AG04450 (cell line): ENCODE results near the gene AFF1. TPM values are rescaled to one million over a fixed set of nuclear protein-coding genes. Genes with fewer than 3 reads are reported as not detected.
"Not testable (repeated sequence)": the region's sequence is repeated elsewhere in the genome, so short reads cannot be mapped to it uniquely, and the experiment has no call there.

ENCODE experiments used
- CTCF ChIA-PET: fragments of 300-600, 350-600 bp; formaldehyde crosslinking; extraction: SDS; loops from one replicate; lab custom pipeline; 2022; ENCODE audit warnings: antibody characterized with exemption, inconsistent platforms; lab: Charles Lee
- POLR2A ChIA-PET: fragments of 350-600 bp; formaldehyde crosslinking; extraction: SDS; loops from one replicate; lab custom pipeline; 2021; ENCODE audit warnings: antibody characterized with exemption, inconsistent platforms; lab: Yijun Ruan, JAX
- DNase-seq: peaks from one replicate; pipeline ENCODE4 v3.0.0-alpha.2; 2011; ENCODE audit warnings: low read depth, low spot score
- H3K27ac ChIP-seq: one replicate; pipeline ENCODE4 v1.5.1; 2012; ENCODE audit warnings: low read depth, low read length, control low read depth
- H3K27me3 ChIP-seq: one replicate; pipeline ENCODE4 v1.6.0; 2012; ENCODE audit warnings: low read length; ENCODE audit not compliant: control insufficient read depth, insufficient read depth
- H3K4me3 ChIP-seq: 2 replicates; pipeline ENCODE4 v1.5.1; 2011; ENCODE audit warnings: mild to moderate bottlenecking, low read depth, low read length, control low read depth
- H3K9me3 ChIP-seq: 2 replicates; pipeline ENCODE4 v1.5.1; 2012; ENCODE audit warnings: low read length; ENCODE audit not compliant: control insufficient read depth, insufficient read depth
- polyA plus RNA-seq: library from polyadenylated mRNA; depleted of rRNA; stranded (reverse); fragments of >200 nt; gene quantifications from 2 replicates; pipeline ENCODE4 v1.2.3, GENCODE V29; 2011
- TF ChIP-seq, protein P1 (sequence below): IDR thresholded peaks from 2 replicates; pipeline ENCODE4 v1.5.1; 2011; ENCODE audit warnings: low read depth, low read length, control low read depth, inconsistent platforms

AFF1 gene
- polyA plus RNA-seq, 1 experiment = 17.2 TPM

DNA sequence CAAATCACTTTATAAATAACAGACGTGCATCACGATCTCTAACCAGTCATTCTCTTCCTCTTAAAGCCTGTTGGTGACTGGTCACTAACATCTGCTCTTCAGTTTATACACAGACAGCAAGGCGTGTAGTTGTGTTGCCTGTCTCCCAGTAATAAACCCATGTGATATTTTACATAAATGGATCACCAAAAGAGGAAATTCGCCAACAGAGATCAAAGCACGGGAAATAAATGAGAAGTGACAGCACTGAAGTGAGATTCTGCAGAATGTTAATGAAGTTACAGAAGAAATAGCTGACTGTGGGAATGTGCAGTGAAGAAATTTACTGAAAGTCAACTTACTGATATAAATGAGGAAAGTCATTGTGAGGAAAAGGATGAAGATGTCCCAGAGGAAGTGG, 47.0 kb downstream of the AFF1 start:
- Histone ChIP-seq H3K27me3 (no peaks in the 10 kb centered on the region), H3K27ac (no peak overlapping the region), H3K4me3 (no peak overlapping the region), H3K9me3 (no peaks in the 10 kb centered on the region)
- ChIA-PET CTCF (no interaction called here), POLR2A (no interaction called here)
- no peak for DNase-seq
- TF ChIP-seq, protein P1, sequence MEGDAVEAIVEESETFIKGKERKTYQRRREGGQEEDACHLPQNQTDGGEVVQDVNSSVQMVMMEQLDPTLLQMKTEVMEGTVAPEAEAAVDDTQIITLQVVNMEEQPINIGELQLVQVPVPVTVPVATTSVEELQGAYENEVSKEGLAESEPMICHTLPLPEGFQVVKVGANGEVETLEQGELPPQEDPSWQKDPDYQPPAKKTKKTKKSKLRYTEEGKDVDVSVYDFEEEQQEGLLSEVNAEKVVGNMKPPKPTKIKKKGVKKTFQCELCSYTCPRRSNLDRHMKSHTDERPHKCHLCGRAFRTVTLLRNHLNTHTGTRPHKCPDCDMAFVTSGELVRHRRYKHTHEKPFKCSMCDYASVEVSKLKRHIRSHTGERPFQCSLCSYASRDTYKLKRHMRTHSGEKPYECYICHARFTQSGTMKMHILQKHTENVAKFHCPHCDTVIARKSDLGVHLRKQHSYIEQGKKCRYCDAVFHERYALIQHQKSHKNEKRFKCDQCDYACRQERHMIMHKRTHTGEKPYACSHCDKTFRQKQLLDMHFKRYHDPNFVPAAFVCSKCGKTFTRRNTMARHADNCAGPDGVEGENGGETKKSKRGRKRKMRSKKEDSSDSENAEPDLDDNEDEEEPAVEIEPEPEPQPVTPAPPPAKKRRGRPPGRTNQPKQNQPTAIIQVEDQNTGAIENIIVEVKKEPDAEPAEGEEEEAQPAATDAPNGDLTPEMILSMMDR = no peak

DNA sequence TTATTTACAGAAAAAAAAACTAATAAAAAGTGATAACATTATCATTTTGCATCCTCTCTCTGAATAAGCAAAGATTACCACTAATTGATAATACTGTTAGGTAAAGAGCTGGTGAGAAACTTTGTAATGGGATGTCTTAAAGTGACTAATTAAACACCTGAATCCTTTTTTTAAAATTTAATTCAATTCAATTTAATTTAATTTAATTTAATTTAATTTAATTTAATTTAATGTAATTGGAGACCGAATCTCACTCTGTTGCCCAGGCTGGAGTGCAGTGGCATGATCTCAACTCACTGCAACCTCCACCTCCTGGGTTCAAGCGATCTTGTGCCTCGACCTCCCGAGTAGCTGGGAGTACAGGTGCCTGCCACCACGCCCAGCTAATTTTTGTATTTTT, 51.0 kb downstream of the AFF1 start:
- ChIA-PET CTCF (interaction anchor here (1.0 to 1.7 kb wide), 3 partner anchors 13 to 64 kb away, joined by 3 to 5 read pairs (median 5); partner anchors contain the start of gene AFF1), POLR2A (interaction anchor here (0.6 to 1.4 kb wide), 2 partner anchors 16 to 20 kb away, joined by 4 to 7 read pairs; no protein-coding TSS in a partner anchor)

DNA sequence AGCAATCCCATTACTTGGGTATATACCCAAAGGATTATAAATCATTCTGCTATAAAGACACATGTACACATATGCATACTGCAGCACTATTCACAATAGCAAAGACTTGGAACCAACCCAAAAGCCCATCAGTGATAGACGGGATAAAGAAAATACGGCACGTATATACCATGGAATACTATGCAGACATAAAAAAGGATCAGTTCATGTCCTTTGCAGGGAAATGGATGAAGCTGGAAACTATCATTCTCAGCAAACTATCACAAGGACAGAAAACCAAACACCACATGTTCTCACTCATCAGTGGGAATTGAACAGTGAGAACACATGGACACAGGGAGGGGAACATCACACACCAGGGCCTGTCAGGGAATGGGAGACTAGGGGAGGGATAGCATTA, 54.8 kb downstream of the AFF1 start:
- POLR2A ChIA-PET, H3K27me3 ChIP-seq, H3K9me3 ChIP-seq, H3K27ac ChIP-seq, CTCF ChIA-PET, H3K4me3 ChIP-seq, DNase-seq: not testable (repeated sequence)

More for the DNA sequence above, 51.0 kb downstream of the AFF1 start:
- not testable (repeated sequence) for H3K27ac ChIP-seq, DNase-seq, H3K27me3 ChIP-seq, H3K4me3 ChIP-seq, H3K9me3 ChIP-seq

DNA sequence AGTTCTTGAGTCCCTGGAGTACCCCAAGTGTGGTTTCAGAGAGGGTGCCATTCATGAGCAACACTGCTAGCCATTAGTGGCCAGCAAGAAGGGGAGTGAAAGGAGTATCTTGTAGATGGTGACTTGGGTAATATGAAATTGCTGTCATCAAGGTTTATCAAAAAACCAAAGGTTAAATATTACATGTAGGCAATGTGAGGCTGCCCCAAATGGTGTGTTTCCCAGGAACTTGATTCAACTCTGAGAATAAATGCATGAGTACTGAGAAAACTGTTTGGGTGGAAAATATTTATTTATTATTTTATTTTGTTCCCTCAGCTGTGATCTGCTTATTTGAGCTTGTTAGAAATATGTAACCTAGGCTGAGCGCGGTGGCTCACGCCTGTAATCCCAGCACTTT, 55.7 kb downstream of the AFF1 start:
- TF ChIP-seq, protein P1 = no peak
- CTCF ChIA-PET = interaction anchor here (1.6 kb wide), 1 partner anchor 68 kb away, joined by 4 read pairs; no protein-coding TSS in a partner anchor
- H3K9me3 ChIP-seq = no peaks in the 10 kb centered on the region
- H3K27ac ChIP-seq = no peak overlapping the region
- POLR2A ChIA-PET = interaction anchor here (1.0 kb wide), 1 partner anchor 16 kb away, joined by 3 read pairs; no protein-coding TSS in a partner anchor
- no peak for DNase-seq
- no peaks in the 10 kb centered on the region for H3K27me3 ChIP-seq
- H3K4me3 ChIP-seq = no peak overlapping the region

DNA sequence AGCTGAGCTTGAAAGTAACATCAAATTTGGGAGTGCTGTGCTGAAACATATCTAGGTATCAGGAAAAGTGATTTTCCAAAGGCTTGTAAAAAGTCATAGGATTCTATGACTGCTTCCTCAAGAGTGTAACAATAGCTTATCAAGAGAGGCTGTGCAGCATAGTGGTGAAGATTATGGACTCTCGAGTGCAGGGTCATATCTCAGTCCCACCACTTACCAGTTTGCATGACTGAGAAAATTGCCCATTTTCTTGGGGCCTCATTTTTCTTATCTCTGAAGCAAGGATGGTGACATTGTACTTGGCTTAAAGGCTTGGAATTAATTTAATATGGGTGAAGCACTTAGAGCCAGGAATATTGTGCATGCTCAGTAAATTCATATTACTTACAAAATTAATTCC, 57.2 kb downstream of the AFF1 start:
- H3K9me3 ChIP-seq = no peaks in the 10 kb centered on the region
- DNase-seq = no peak
- no peak overlapping the region for H3K27ac ChIP-seq
- ChIA-PET CTCF (interaction anchor here (0.8 to 1.6 kb wide), 4 partner anchors 12 to 158 kb away, joined by 3 to 5 read pairs (median 4); no protein-coding TSS in a partner anchor), POLR2A (no interaction called here)
- H3K27me3 ChIP-seq = no peaks in the 10 kb centered on the region
- H3K4me3 ChIP-seq = no peak overlapping the region
- TF ChIP-seq, protein P1 = no peak

DNA sequence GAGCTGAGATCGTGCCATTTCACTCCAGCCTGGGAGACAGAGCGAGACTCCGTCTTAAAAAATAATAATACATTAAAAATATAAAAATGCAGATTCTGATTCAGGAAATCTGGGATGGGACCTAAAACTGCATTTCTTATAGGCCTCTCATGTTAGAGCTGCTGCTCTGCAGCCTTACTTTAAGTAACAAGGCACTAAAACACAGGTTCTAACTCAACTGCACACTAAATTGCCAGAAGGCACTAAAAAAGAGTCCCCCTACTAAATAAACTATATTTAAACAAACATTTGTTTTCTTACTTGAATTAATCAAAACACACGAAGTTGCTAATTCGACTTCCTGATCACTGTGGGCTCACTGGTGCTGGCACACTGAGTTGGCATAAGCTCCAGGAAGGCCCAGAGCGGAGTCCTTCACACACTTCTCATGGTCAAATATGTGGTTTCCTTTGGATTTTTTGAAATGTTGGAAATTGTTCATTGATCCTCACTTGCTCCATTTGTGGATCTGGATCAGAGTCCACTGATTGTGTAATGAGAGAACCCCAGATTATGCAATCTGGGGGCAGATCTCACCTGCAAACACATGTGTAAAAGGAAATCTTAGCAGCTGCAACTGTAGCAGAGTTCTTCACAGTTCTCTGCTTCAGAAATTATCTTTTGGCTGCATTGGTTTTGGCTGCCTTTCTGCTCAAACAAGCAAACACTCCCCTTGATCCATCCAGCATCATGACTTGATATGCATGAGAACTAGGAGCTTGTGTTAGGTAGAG, 59.3 kb downstream of the AFF1 start:
- Histone ChIP-seq H3K9me3 (no peaks in the 10 kb centered on the region), H3K4me3 (no peak overlapping the region), H3K27ac (no peak overlapping the region), H3K27me3 (no peaks in the 10 kb centered on the region)
- TF ChIP-seq, protein P1 = no peak
- POLR2A ChIA-PET = no interaction called here
- no peak for DNase-seq
- CTCF ChIA-PET = interaction anchor here (0.5 to 1.2 kb wide), 2 partner anchors 53 to 72 kb away, joined by 3 to 5 read pairs; no protein-coding TSS in a partner anchor
